ENCODE data around the gene LSM12.
A peak's percentile ranks its signal among the peaks of the same experiment; 100 is the strongest.
"Not testable (repeated sequence)": the region's sequence is repeated elsewhere in the genome, so short reads cannot be mapped to it uniquely, and the experiment has no call there.

Gene LSM12

DNA sequence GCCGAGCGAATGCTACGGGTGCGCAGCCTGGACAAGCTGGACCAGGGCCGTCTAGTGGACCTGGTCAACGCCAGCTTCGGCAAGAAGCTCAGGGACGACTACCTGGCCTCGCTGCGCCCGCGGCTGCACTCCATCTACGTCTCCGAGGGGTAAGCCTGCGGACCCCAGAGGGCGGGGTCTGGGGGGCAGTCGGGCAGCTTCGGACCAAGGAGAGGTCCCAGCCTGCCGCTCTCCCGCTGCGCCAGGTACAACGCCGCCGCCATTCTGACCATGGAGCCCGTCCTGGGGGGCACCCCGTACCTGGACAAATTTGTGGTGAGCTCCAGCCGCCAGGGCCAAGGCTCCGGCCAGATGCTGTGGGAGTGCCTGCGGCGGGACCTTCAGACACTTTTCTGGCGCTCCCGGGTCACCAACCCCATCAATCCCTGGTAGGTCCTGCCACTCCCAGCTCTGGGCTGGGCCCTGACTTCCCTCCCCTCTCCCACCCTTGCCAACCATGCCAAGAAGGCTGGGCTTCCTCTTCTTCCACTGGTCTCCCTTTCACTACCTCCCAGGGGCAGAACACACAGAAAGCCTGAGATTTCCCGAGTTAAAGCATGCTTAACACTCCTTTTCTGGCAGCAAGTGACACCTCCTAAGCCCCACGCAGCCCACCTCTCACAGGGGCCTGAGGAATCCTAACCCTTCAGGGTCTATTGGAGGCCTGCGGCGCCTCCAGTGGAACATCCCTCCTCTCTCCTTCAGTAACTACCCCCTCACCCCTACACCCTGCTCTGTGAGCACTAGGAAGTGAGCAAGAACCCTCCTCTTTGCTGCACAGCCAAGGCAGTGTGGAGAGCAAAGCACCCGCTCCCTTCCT lies 58.9 kb downstream of the LSM12 start:
- DNase-seq (ENCODE audit: low read depth in 1 of 2, low spot score in 1 of 2), result no peak

DNA sequence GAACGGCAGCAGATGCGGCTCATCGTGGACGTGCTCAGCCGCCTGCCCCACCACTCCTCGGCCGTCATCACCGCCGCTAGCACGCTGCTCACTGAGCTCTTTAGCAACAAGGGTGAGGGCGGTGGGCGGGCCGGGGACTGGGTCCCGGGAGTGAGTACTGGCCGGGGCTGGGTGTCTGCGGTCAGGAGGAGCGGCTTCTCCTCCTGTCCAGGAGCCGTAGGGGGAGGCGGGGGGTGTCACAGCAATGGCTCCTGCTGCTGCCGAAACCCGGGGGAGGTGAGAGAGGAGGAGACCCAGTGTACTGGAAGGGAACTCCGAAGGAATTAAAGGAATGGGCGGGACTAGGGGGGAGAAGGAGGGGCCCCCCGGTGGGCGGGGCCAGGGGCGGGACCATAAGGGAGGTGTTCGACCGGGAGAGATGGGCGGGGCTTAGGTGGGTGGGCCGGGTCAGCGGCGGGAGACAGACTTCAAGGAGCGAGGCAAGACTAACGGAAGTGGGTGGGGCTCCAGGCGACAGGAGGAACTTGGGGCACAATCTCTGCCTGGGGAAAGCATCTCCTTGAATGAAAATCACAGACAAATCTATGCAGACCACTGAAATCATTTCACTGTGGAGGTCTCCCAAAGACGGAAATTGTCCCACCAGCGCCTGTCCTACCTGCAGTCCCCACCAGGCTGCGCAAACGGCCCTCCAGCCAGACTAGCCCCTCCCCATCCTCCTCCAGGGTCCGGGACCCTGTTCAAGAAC lies 59.7 kb downstream of the LSM12 start:
- peak; percentile 92 to 97 for DNase-seq (ENCODE audit: low read depth in 1 of 2, low spot score in 1 of 2)

DNA sequence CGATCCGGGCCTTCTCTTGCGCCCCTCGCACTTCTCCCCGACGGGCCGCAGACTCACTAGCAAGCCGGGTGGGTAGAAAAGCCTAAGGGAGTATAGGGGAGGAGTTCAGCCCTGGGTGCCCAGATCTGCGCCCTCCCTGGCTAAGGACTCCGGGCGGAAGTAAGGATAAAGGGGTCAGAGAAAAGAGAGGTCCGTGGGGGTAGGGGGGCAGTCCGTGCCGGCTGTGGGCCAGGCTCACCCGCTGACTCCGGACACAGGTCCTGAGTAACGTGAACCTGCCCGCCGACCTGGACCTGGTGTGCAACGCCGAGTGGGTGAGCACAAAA lies 60.2 kb downstream of the LSM12 start:
- no peak for DNase-seq (ENCODE audit: low read depth in 1 of 2, low spot score in 1 of 2)

DNA sequence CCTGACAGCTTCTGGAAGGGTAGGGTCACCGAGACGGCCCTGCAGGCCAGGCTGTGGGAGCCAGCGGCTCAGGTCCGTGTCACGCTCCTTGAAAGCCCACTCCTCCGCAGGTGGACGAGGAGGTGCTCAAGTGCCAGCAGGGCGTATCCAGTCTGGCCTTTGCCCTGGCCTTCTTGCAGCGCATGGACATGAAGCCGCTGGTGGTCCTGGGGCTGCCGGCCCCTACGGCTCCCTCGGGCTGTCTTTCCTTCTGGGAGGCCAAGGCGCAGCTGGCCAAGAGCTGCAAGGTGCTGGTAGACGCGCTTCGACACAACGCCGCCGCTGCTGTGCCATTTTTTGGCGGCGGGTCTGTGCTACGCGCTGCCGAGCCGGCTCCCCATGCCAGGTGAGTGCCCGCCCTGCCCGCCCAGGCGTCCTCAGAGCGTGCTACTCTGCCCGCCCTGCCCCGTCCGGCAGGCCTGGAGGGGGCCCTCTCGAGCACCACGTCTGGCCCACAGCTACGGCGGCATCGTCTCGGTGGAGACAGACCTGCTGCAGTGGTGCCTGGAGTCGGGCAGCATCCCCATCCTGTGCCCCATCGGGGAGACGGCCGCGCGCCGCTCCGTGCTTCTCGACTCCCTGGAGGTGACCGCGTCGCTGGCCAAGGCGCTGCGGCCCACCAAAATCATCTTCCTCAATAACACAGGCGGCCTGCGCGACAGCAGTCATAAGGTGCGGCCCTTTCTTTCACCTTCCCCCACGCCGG lies 60.8 kb downstream of the LSM12 start:
- DNase-seq (ENCODE audit: low read depth in 1 of 2, low spot score in 1 of 2), result no peak

GRCh38 chr17:44004761-44005526 lies 61.5 kb downstream of the LSM12 start:
- DNase-seq (ENCODE audit: low read depth in 1 of 2, low spot score in 1 of 2), result no peak

- no peak for DNase-seq (ENCODE audit: low read depth in 1 of 2, low spot score in 1 of 2)
Measured at GRCh38 chr17:44004077-44004760, 62.3 kb downstream of the LSM12 start, which contains the start of gene NAGS. Gene NAGS (plus strand): TSS chr17:44004622. CDS start chr17:44004664, 42 bp downstream.

DNA sequence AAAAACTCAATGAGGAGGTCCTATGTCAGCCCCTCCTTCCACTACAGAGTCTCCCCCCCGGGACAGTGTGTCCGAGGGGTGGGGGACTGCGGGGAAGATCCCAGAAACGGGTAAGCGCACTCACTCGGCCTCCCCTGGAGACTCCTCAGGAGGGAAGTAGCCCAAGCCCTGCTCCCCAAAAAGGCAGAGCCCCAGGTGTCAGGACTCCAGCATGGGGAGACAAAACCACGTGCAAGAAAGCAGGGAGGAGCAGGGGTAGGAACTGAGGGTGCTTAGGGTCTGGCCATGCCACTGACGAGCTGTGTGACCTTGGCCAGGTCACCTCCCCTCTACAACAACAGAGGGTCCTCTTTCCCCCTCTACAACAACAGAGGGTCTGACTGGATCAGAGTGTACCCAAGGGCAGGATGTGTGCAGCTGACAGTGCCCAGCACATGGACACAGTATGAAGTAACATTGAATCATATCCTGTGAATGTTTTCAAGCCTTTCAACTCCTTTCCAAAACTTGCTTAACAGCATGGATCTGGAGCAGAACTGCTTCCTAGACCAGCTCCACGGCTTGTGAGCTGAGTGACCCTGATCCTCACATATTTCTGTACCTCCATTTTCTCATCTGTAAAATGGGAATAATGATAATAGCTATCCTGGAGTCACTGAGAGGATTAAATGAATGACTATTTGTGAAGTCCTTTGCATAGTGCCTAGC lies 64.2 kb downstream of the LSM12 start:
- DNase-seq (ENCODE audit: low read depth in 1 of 2, low spot score in 1 of 2), result no peak

DNA sequence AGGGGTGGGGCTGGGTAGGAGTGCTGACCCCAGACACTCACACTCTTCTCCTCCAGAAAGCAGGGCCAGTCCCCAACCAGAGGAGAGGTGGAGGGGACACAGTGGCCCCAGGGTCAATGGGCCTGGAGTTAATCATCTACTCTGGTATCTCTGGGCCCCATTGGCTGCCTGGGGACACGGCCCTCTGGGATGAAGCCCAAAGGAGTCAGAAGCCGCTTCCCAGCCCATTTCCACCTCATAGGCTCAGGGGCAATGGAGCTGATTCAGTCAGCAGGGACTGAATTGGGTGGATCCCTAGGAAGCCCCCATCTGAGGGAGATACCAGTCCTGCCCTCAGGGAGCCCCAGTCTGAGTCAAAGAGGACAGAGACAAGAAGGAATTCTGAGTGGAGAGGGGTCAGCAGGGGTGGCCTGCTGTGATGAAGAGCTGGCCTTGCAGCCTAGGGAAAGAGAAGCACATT lies 65.0 kb downstream of the LSM12 start:
- DNase-seq (ENCODE audit: low read depth in 1 of 2, low spot score in 1 of 2), result no peak

DNA sequence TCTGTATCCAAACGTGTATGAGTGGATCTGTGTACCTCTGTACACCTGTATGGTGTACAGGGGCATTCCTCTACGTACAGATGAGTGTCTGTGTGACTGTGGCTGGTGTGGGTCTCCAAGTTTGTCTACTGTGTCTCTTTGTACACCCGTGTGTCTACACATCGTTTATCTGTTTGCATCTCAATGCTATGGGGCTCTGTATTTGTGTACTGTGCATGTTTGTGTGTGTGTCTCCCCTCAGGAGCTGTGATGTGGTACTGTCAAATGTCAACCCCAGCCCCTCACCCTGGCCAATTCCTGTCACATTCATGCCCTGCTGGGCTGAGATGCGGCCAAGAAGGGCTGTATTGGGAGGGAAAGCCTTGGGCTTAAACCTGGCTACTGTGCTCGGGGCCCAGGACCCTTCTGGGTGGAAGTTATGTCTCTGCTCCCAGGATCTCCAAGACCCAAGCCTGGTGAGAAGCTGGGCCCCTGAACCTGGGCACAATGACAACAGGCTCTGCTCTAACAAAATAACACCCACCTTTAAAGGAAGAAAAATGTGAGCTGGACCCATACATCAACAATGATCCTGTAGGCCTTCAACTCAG lies 65.5 kb downstream of the LSM12 start:
- no peak for DNase-seq (ENCODE audit: low read depth in 1 of 2, low spot score in 1 of 2)

GRCh38 chr17:44000141-44000860 lies 66.2 kb downstream of the LSM12 start:
- DNase-seq (ENCODE audit: low read depth in 1 of 2, low spot score in 1 of 2), result no peak

- DNase-seq (ENCODE audit: low read depth in 1 of 2, low spot score in 1 of 2), result no peak
Measured at GRCh38 chr17:43999024-43999423, 67.4 kb downstream of the LSM12 start.

GRCh38 chr17:43998552-43998951 lies 67.9 kb downstream of the LSM12 start:
- no peak for DNase-seq (ENCODE audit: low read depth in 1 of 2, low spot score in 1 of 2)

DNA sequence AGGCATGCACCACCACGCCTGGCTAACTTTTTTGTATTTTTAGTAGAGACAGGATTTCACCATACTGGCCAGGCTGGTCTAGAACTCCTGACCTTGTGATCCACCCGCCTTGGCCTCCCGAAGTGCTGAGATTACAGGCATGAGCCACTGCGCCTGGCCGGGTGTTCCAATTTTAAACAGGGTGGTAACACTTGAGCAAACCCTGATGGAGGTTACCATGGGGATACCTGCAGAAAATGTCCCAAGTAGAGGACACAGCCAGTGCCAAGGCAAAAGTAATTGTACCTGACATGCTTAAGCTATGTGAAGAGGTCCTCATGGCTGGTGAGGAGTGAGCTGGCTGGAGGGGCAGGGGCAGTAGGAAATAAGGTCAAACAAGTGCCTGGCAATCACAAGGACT lies 69.3 kb downstream of the LSM12 start:
- not testable (repeated sequence) for DNase-seq (ENCODE audit: low read depth in 1 of 2, low spot score in 1 of 2)

GRCh38 chr17:43995150-43995471 lies 71.4 kb downstream of the LSM12 start:
- no peak for DNase-seq (ENCODE audit: low read depth in 1 of 2, low spot score in 1 of 2)

DNA sequence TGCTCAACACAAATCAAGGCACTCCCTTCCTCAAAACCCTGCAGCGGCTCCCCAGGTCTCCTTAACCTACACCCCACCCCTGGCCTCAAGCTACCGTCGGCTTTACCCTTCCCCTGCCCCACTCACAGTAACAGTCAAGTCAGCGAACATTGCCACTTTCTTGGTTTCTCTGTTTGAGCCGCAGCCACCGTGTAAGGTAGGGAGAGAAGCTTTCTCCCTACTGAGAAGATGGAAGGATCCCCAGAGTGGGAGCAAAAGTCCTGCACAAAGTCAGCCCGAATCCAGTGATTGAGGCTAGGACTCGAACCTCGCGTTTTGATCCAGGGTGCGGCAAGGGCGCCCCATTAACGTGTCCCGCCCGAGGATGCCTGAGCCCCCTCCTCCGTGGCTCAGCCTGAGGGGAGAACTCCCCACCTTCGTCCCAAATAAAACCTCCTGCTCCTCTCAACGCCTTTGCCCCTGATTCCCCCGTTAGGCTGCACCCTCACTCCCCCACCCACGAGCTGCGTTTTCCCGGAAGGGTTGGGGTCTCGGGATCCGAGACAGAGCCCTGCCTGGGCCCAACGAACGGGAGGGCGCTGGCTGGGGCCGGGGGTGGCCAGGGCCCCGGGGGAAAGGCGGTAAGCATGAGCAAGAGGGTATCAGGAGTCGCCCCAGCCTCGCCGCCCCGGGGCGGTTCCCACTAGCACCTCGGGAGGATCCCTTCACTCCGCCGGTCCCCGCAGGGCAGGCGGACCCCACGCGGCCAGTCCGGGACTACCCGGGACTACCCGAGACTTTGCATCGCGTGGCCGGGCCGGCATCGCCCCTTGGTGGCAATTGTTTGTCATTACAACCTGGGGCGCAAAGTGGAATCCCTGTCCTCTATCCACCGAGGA lies 72.0 kb downstream of the LSM12 start:
- peak; percentile 46 to 55 for DNase-seq (ENCODE audit: low read depth in 1 of 2, low spot score in 1 of 2)

DNA sequence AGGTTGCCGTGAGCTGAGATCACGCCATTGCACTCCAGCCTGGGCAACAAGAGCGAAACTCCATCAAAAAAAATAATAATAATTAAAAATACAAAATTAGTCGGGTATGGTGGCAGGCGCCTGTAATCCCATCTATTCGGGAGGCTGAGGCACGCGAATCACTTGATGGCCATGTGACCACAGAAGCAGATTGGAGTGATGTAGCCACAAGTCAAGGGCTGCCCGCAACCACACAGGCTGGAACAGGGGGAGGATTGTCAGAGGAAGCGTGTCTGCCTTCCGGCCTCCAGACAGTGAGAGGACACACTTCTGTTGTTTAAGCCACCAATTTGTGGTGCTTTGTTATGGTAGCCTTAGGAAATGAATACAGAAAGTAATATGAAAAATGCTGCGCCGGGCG lies 73.8 kb downstream of the LSM12 start:
- no peak for DNase-seq (ENCODE audit: low read depth in 1 of 2, low spot score in 1 of 2)

DNA sequence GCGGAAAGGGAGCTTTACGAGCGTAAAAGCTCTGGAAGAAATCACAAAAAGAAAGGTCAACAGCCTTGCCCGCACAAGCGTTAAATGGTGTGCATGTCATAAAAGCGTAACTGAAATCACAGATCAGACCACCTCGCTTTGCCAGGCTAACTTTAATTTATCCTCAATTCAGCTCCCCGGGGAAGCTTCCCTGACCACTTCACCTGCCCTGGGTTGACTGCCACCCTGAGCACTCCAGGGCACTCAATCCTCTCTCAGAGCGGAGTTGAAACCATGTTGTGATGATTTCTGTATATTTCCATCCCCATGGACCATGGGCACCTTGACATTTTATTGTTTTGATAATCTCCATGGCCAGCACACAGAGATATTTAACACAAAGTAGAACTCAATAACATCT lies 78.2 kb downstream of the LSM12 start:
- DNase-seq (ENCODE audit: low read depth in 1 of 2, low spot score in 1 of 2), result no peak
